SIG-M5 treated with dmso at 0.1 percent for 504 hours (cell line): ENCODE results near the gene FOXP2.
"Not testable (repeated sequence)": the region's sequence is repeated elsewhere in the genome, so short reads cannot be mapped to it uniquely, and the experiment has no call there.

Experiments used
- DNase-seq: peaks from one replicate; lab custom pipeline; 2025; ENCODE audit not compliant: unreplicated experiment; lab: John Stamatoyannopoulos, UW

The FOXP2 gene

GRCh38 chr7:114414156-114415063 lies at the start of gene FOXP2:
FOXP2 (plus strand) TSS chr7:114414815; CDS start chr7:114426512, 11,697 bp downstream.
- DNase-seq, result no peak

GRCh38 chr7:114365791-114366190 lies 48.8 kb upstream of the FOXP2 start:
- no peak for DNase-seq

- no peak for DNase-seq
These were observed 46.1 kb upstream of the FOXP2 start for GRCh38 chr7:114368492-114368891.

GRCh38 chr7:114369294-114369693 lies 45.3 kb upstream of the FOXP2 start:
- no peak for DNase-seq

- no peak for DNase-seq
These were observed 42.0 kb upstream of the FOXP2 start for GRCh38 chr7:114372619-114373018.

GRCh38 chr7:114375907-114376306 lies 38.7 kb upstream of the FOXP2 start:
- DNase-seq, result no peak

GRCh38 chr7:114383946-114384345 lies 30.7 kb upstream of the FOXP2 start:
- DNase-seq, result not testable (repeated sequence)

GRCh38 chr7:114384346-114384745 lies 30.3 kb upstream of the FOXP2 start:
- not testable (repeated sequence) for DNase-seq

- no peak for DNase-seq
These were observed 26.6 kb upstream of the FOXP2 start for GRCh38 chr7:114388021-114388420.

- no peak for DNase-seq
These were observed 21.9 kb upstream of the FOXP2 start for GRCh38 chr7:114392686-114393085.

GRCh38 chr7:114402876-114403635 lies 11.6 kb upstream of the FOXP2 start:
- no peak for DNase-seq

GRCh38 chr7:114405427-114405826 lies 9.2 kb upstream of the FOXP2 start:
- peak; percentile 52 for DNase-seq

- no peak for DNase-seq
These were observed 4.9 kb upstream of the FOXP2 start for GRCh38 chr7:114409750-114410149.

GRCh38 chr7:114412548-114412947 lies 2.1 kb upstream of the FOXP2 start:
- no peak for DNase-seq

- DNase-seq, result no peak
These were observed 857 bp upstream of the FOXP2 start for GRCh38 chr7:114413761-114414155.

GRCh38 chr7:114415064-114415989 lies 712 bp downstream of the FOXP2 start:
- no peak for DNase-seq

GRCh38 chr7:114416129-114416990 lies 1.7 kb downstream of the FOXP2 start:
- DNase-seq, result no peak

- DNase-seq, result no peak
These were observed 2.7 kb downstream of the FOXP2 start for GRCh38 chr7:114417290-114417689.

GRCh38 chr7:114418117-114418516 lies 3.5 kb downstream of the FOXP2 start:
- DNase-seq, result no peak
